Measurements from ENCODE around the gene KRTAP10-8.
"Not testable (repeated sequence)": the region's sequence is repeated elsewhere in the genome, so short reads cannot be mapped to it uniquely, and the experiment has no call there.

The KRTAP10-8 gene

DNA sequence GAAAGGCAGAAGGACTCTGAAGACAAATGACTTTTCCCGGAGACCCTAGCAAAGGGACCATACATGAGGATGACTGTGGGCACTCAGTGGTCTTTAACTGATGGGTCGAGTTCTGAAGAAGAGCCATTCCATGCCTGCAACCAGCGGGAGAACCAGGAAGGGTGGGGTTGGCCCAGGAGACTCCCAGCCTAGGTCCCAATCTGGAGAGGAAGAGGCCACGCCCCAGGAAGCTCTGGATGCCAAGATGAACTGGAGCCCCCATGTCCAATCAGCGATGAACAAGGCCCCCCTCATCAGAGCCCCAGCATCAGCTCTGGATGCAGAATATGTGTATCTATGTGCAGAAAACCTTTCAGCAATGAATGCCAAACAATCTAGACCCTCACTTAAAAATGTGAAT lies 28.9 kb downstream of the KRTAP10-8 start:
- Histone ChIP-seq H4K20me1 (no peaks in the 10 kb centered on the region), H3K27ac (no peak overlapping the region), H3K4me2 (no peak overlapping the region), H3K4me1 (no peaks in the 10 kb centered on the region), H3K9me3 (replicated peaks in 1 of 11) (peaks cover 59 to 65% (median 60%) of the 10 kb centered on the region in 11 experiments), H3K9ac (no peak overlapping the region), H3K36me3 (no peaks in the 10 kb centered on the region), H3K27me3 (no peaks in the 10 kb centered on the region), H3K4me3 (no peak overlapping the region)
- TF ChIP-seq Cebpa-rat (IDR thresholded peaks at IDR 0.05) = no peak

DNA sequence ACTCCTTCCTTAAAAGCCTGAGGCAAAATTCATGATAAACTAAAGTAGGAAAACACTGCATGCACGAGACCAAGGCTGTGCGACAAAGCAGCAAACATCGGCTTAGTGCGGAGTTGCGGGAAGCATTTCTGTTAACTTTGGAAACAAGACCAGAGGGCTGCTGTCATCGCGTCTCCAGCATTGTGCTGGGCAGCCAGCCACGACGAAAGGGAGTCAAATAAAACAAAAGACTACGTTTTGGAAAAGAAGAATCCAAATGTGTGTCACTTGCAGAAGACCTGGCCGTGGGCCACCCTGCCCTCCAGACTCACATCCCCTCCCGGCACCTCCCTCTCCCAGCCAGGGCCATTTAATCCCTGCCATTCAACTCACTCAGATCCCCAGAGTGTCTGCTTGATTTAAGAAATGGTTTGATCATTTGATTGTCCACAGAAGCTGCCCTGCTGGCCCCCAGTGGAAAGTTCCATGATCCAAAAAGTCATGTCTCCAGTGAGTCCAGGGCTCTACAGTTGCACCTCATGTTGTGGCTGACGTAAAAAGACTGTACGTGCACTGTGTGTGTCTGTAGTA lies 31.9 kb downstream of the KRTAP10-8 start:
- H3K27me3 ChIP-seq = no peaks in the 10 kb centered on the region
- H3K36me3 ChIP-seq = no peaks in the 10 kb centered on the region
- H3K27ac ChIP-seq = no peak overlapping the region
- no peaks in the 10 kb centered on the region for H4K20me1 ChIP-seq
- 0 out of 20 replicates have a peak overlapping the region, but pooled peaks of 1 of the 10 experiments have one; percentile 11 for H3K4me3 ChIP-seq
- H3K9me3 ChIP-seq (replicated peaks in 1 of 11) = peaks cover 59 to 66% (median 61%) of the 10 kb centered on the region in 11 experiments
- TF ChIP-seq Cebpa-rat (IDR thresholded peaks at IDR 0.05) = no peak
- H3K4me2 ChIP-seq = no peak overlapping the region
- H3K4me1 ChIP-seq = peaks cover 0 to 20% (median 13%) of the 10 kb centered on the region in 10 experiments; a peak in 17 of 20 replicates
- no peak overlapping the region for H3K9ac ChIP-seq

DNA sequence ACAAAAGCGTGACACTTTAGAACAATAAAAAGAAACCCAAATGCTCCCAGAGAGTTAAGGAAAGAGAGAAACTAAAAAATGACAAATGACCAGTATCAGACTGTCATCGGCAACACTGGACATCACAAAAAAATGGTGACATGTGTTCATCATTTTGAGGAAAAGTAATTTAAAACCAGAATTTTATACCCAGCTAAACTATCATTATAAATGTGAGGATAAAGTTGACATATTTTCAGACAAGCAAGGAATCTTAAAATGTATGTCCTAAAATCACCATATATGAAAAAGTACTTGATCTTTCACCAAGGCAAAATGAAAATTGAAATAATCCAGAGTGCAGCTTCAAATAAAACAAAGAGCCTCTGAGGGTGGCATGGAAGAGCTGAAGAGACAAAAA lies 33.0 kb downstream of the KRTAP10-8 start:
- no peak overlapping the region for H3K27ac ChIP-seq
- H3K9ac ChIP-seq = no peak overlapping the region
- H3K27me3 ChIP-seq = no peaks in the 10 kb centered on the region
- H3K9me3 ChIP-seq (replicated peaks in 1 of 11) = peaks cover 58 to 67% (median 61%) of the 10 kb centered on the region in 11 experiments
- no peak overlapping the region for H3K4me2 ChIP-seq
- H3K36me3 ChIP-seq = no peaks in the 10 kb centered on the region
- no peaks in the 10 kb centered on the region for H4K20me1 ChIP-seq
- peaks cover 0 to 28% (median 22%) of the 10 kb centered on the region in 10 experiments; a peak in 17 of 20 replicates for H3K4me1 ChIP-seq
- H3K4me3 ChIP-seq = peak overlapping the region in 1 of 10 experiments; percentile 7; a peak in 1 of 20 replicates
- no peak for TF ChIP-seq Cebpa-rat (IDR thresholded peaks at IDR 0.05)

DNA sequence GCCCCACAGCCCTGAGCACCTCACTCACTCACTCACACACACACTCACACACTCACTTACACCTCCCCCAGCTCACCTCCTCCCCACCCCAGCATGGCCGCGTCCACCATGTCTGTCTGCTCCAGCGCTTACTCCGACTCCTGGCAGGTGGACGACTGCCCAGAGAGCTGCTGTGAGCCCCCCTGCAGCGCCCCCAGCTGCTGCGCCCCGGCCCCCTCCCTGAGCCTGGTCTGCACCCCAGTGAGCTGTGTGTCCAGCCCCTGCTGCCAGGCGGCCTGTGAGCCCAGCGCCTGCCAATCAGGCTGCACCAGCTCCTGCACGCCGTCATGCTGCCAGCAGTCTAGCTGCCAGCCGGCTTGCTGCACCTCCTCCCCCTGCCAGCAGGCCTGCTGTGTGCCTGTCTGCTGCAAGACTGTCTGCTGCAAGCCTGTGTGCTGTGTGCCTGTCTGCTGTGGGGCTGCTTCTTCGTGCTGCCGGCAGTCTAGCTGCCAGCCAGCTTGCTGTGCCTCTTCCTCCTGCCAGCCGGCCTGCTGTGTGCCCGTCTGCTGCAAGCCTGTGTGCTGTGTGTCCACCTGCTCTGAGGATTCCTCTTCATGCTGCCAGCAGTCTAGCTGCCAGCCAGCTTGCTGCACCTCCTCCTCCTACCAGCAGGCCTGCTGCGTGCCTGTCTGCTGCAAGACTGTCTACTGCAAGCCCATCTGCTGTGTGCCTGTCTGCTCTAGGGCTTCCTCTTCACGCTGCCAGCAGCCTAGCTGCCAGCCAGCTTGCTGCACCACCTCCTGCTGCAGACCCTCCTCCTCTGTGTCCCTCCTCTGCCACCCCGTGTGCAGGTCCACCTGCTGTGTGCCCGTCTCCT lies 34.7 kb downstream of the KRTAP10-8 start, which contains the start of gene KRTAP10-11:
KRTAP10-11 (plus strand) TSS at position 49 of the 856 bp plus-strand sequence; CDS start at position 94, 45 bp downstream.
- H3K9ac ChIP-seq, H3K36me3 ChIP-seq, H4K20me1 ChIP-seq, H3K27ac ChIP-seq, H3K27me3 ChIP-seq: not testable (repeated sequence)
- H3K4me3 ChIP-seq = peak within 1 kb of the TSS in 1 of 10 experiments; percentile 7; a peak in 1 of 20 replicates
- H3K4me2 ChIP-seq = peak within 1 kb of the TSS in 6 of 11 experiments; percentile 0 to 43 (median 19); a peak in 3 of 22 replicates
- H3K9me3 ChIP-seq (replicated peaks in 1 of 11) = peaks cover 44 to 66% (median 55%) of the 10 kb centered on the region in 11 experiments
- peaks cover 0 to 42% (median 31%) of the 10 kb centered on the region in 10 experiments; a peak in 17 of 20 replicates for H3K4me1 ChIP-seq

DNA sequence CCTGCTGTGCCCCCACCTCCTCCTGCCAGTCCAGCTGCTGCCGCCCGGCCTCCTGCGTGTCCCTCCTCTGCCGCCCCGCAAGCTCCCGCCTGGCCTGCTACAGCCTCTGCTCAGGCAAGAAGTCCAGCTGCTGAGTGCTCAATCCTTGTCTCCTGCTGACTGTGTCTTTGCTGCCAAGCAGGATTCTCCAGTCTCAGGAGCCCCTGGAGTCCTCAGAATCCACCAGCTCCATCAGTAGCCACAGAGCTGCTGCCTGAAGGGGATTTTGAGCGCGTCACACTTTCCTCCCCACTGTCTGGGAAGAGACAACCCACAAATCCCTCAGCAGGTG lies 35.3 kb downstream of the KRTAP10-8 start:
- peak overlapping the region in 6 of 11 experiments; percentile 0 to 43 (median 19); a peak in 4 of 22 replicates for H3K4me2 ChIP-seq
- peaks cover 40 to 66% (median 55%) of the 10 kb centered on the region in 11 experiments for H3K9me3 ChIP-seq (replicated peaks in 1 of 11)
- no peaks in the 10 kb centered on the region for H3K27me3 ChIP-seq
- no peak for TF ChIP-seq Cebpa-rat (IDR thresholded peaks at IDR 0.05)
- no peaks in the 10 kb centered on the region for H3K36me3 ChIP-seq
- peaks cover 0 to 44% (median 31%) of the 10 kb centered on the region in 10 experiments; a peak in 17 of 20 replicates for H3K4me1 ChIP-seq
- H3K9ac ChIP-seq = no peak overlapping the region
- H3K4me3 ChIP-seq = no peak overlapping the region
- no peaks in the 10 kb centered on the region for H4K20me1 ChIP-seq
- H3K27ac ChIP-seq = no peak overlapping the region

DNA sequence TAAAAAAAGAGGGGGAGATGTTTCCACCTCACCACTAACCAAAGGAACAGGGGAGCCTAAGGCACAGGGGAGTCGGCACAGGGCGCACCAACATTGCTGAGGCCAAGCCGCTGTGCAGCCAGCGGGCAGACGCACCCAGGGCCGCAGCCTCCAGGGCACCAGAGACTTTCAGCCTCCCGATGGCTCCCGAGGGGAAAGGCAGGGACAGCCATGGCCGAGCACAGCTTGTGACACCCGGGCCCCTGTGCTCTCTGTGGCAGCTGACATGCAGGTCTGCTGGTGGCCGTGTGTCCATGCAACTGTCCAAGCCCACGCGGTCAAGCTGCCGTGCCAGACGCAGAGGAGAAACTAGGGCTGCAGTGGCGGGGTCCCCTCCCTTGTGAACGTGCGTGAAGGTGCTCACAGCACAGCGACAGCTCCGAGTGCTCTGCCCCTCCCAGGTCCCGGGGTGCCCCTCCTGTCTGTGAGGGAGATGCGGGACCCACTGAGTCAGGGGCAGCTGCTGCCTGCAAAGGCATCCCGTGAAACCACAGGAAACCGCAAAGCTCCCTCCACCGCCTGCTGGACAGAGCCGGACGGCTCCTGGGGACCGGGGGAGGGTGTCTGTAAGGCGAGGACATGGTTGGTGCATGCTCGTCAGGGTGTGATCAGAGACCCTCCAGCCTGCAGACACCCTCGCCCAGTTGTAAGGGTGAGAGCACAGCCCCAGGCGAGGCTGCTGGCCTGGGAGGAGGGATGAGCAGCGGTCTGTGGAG lies 36.9 kb downstream of the KRTAP10-8 start:
- Histone ChIP-seq H4K20me1 (no peaks in the 10 kb centered on the region), H3K9ac (no peak overlapping the region), H3K4me1 (peaks cover 0 to 59% (median 41%) of the 10 kb centered on the region in 10 experiments; a peak in 17 of 20 replicates), H3K9me3 (replicated peaks in 1 of 11) (peaks cover 31 to 66% (median 54%) of the 10 kb centered on the region in 11 experiments), H3K27ac (no peak overlapping the region), H3K27me3 (no peaks in the 10 kb centered on the region), H3K36me3 (no peaks in the 10 kb centered on the region), H3K4me3 (no peak overlapping the region), H3K4me2 (peak overlapping the region; percentile 10 to 66 (median 40); a peak in 17 of 22 replicates)
- no peak for TF ChIP-seq Cebpa-rat (IDR thresholded peaks at IDR 0.05)

DNA sequence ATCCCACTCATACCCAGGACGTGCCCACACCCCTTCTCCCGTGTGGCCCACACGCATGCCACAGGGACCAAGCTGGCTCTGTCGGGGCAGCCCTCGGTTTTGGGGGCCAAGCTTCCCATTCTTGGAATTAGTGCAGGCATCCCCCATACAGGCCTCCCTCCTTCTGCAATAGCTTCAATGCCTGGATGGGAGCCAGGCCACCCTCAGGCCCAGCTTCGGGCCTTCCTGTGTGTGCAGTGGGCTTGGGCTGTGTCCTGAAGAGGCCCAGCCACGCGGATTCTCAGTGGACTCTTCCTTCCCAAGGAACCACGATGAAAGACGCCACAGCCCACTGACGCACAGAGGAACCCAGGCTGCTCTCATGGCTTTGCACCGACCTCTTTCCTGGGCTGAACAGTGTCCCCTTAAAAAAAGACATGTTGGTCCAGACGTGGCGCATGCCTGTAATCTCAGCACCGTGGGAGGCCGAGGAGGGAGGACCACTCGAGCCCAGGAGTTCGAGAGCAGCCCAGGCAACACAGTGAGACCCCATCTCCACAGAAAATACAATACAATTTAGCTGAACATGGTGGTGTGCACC lies 37.7 kb downstream of the KRTAP10-8 start:
- Histone ChIP-seq H3K27me3 (no peaks in the 10 kb centered on the region), H3K9me3 (replicated peaks in 1 of 11) (peaks cover 27 to 66% (median 54%) of the 10 kb centered on the region in 11 experiments)

DNA sequence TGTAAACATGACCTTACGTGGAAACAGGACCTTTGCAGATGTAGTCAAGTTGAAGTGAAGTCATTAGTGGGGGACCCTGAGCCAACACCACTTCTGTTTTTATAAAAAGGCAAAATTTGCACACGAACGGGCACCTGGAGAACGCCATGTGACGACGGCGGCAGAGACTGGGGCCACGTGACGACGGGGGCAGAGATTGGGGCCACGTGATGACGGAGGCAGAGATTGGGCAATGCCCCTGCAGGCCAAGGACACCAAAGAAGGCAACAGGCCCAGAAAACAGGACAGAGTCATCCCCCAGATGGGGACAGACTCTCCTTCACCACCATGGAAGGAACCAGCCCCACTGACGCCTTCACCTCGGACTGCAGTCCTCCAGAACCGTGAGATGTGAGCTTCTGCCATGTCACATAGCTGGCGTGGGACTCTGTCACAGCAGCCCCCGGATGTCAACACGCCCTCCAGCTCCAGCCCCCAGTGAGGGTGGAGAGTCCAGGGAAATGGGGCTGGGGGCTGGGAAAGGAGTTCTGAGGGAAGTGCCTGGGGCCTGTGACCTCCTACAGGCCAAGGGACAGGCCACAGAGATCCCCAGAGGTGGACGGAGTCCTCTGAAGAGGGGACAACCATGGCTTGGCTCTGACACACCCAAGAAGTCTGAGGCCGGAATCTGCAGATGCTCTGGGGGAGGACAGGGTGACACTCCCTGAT lies 38.5 kb downstream of the KRTAP10-8 start:
- Histone ChIP-seq H3K36me3 (no peaks in the 10 kb centered on the region), H3K27me3 (no peaks in the 10 kb centered on the region), H3K4me2 (peak overlapping the region in 7 of 11 experiments; percentile 15 to 45 (median 20); a peak in 9 of 22 replicates), H3K4me3 (no peak overlapping the region), H3K9me3 (replicated peaks in 1 of 11) (peaks cover 19 to 66% (median 52%) of the 10 kb centered on the region in 11 experiments), H3K9ac (no peak overlapping the region), H4K20me1 (no peaks in the 10 kb centered on the region), H3K27ac (no peak overlapping the region), H3K4me1 (peaks cover 0 to 72% (median 53%) of the 10 kb centered on the region in 10 experiments; a peak in 17 of 20 replicates)
- TF ChIP-seq Cebpa-rat (IDR thresholded peaks at IDR 0.05) = no peak

More for the DNA sequence above, 37.7 kb downstream of the KRTAP10-8 start:
- Histone ChIP-seq H3K4me1 (peaks cover 0 to 68% (median 50%) of the 10 kb centered on the region in 10 experiments; a peak in 17 of 20 replicates), H3K4me3 (no peak overlapping the region), H3K4me2 (peak overlapping the region in 9 of 11 experiments; percentile 10 to 66 (median 41); a peak in 14 of 22 replicates), H4K20me1 (no peaks in the 10 kb centered on the region), H3K36me3 (no peaks in the 10 kb centered on the region), H3K9ac (no peak overlapping the region), H3K27ac (no peak overlapping the region)
- no peak for TF ChIP-seq Cebpa-rat (IDR thresholded peaks at IDR 0.05)
